Rectal smooth muscle tissue (tissue), 1 donor: ENCODE results near the gene P2RY4.
"Not testable (repeated sequence)": the region's sequence is repeated elsewhere in the genome, so short reads cannot be mapped to it uniquely, and the experiment has no call there.

Source experiments
- H3K27ac ChIP-seq: one replicate; pipeline ENCODE4 v1.7.0; 2013; ENCODE audit warnings: low read depth, low read length, inconsistent platforms
- H3K27me3 ChIP-seq: one replicate; pipeline ENCODE4 v1.7.0; 2013; ENCODE audit warnings: low read length; ENCODE audit not compliant: control insufficient read depth, insufficient read depth
- H3K36me3 ChIP-seq: one replicate; pipeline ENCODE4 v1.7.0; 2013; ENCODE audit warnings: low read length; ENCODE audit not compliant: control insufficient read depth, insufficient read depth
- H3K4me1 ChIP-seq: one replicate; pipeline ENCODE4 v1.7.0; 2013; ENCODE audit warnings: low read length; ENCODE audit not compliant: control insufficient read depth, insufficient read depth
- H3K4me3 ChIP-seq: one replicate; pipeline ENCODE4 v1.7.0; 2013; ENCODE audit warnings: low read length
- H3K9ac ChIP-seq: one replicate; pipeline ENCODE4 v1.7.0; 2013; ENCODE audit warnings: low read length

P2RY4 gene

GRCh38 chrX:70234355-70234754, 25.6 kb downstream of the P2RY4 start, which contains the start of gene AWAT1:
TSS of gene AWAT1 (plus strand) at chrX:70234655. CDS start at chrX:70234696, 41 bp downstream.
- Histone ChIP-seq H3K27me3 (no peaks in the 10 kb centered on the region), H3K27ac (no peak within 1 kb of the TSS), H3K9ac (no peak within 1 kb of the TSS), H3K4me1 (no peaks in the 10 kb centered on the region), H3K36me3 (no peaks in the 10 kb centered on the region), H3K4me3 (no peak within 1 kb of the TSS)

- Histone ChIP-seq H3K36me3 (no peaks in the 10 kb centered on the region), H3K27ac (no peak overlapping the region), H3K4me1 (no peaks in the 10 kb centered on the region), H3K27me3 (no peaks in the 10 kb centered on the region), H3K9ac (no peak overlapping the region), H3K4me3 (no peak overlapping the region)
Observed at GRCh38 chrX:70231666-70232065, 28.3 kb downstream of the P2RY4 start.

- H3K36me3 ChIP-seq = no peaks in the 10 kb centered on the region
- peaks cover 2% of the 10 kb centered on the region for H3K27me3 ChIP-seq
- H3K4me1 ChIP-seq = no peaks in the 10 kb centered on the region
- H3K9ac ChIP-seq = no peak overlapping the region
- H3K4me3 ChIP-seq = no peak overlapping the region
- H3K27ac ChIP-seq = no peak overlapping the region
Observed at GRCh38 chrX:70226687-70227086, 33.3 kb downstream of the P2RY4 start.

- Histone ChIP-seq H3K9ac (no peak overlapping the region), H3K27me3 (peaks cover 2% of the 10 kb centered on the region), H3K4me3 (no peak overlapping the region), H3K36me3 (no peaks in the 10 kb centered on the region), H3K4me1 (no peaks in the 10 kb centered on the region), H3K27ac (no peak overlapping the region)
Observed at GRCh38 chrX:70226048-70226447, 34.0 kb downstream of the P2RY4 start.

- H3K4me1 ChIP-seq = no peaks in the 10 kb centered on the region
- H3K36me3 ChIP-seq = no peaks in the 10 kb centered on the region
- H3K4me3 ChIP-seq = no peak overlapping the region
- H3K27ac ChIP-seq = no peak overlapping the region
- H3K27me3 ChIP-seq = no peaks in the 10 kb centered on the region
- H3K9ac ChIP-seq = no peak overlapping the region
Observed at GRCh38 chrX:70219938-70220764, 39.9 kb downstream of the P2RY4 start.

GRCh38 chrX:70209570-70209969, 50.4 kb downstream of the P2RY4 start:
- not testable (repeated sequence) for H3K36me3 ChIP-seq, H3K9ac ChIP-seq, H3K27me3 ChIP-seq, H3K4me1 ChIP-seq, H3K4me3 ChIP-seq, H3K27ac ChIP-seq

- H3K27ac ChIP-seq = no peak overlapping the region
- H3K9ac ChIP-seq = no peak overlapping the region
Observed at GRCh38 chrX:70208479-70208878, 51.5 kb downstream of the P2RY4 start.

More at GRCh38 chrX:70208479-70208878, 51.5 kb downstream of the P2RY4 start:
- no peaks in the 10 kb centered on the region for H3K4me1 ChIP-seq
- H3K27me3 ChIP-seq = no peaks in the 10 kb centered on the region
- H3K36me3 ChIP-seq = no peaks in the 10 kb centered on the region
- H3K4me3 ChIP-seq = no peak overlapping the region
